Mucosa of descending colon (tissue), 3 donors: Measurements from ENCODE around the gene OR52R1. TPM values are rescaled to one million over a fixed set of nuclear protein-coding genes. Genes with fewer than 3 reads are reported as not detected.
A peak's percentile ranks its signal among the peaks of the same experiment; 100 is the strongest.
"Not testable (repeated sequence)": the region's sequence is repeated elsewhere in the genome, so short reads cannot be mapped to it uniquely, and the experiment has no call there.

ENCODE experiments used
- ATAC-seq: fragments of 200-7000 bp; cut with Tn5 transposase; one replicate; pipeline ENCODE4 v1.9.1; 2020; ENCODE audit warnings: mild to moderate bottlenecking, moderate library complexity
- DNase-seq, 3 donors: peaks; one replicate each; pipeline ENCODE4 v3.0.0-alpha.2; 2020
- H3K36me3 ChIP-seq: fragments of 200-600 bp; one replicate; pipeline ENCODE4 v1.8.0; 2021; ENCODE audit warnings: low read depth, mild to moderate bottlenecking
- H3K4me1 ChIP-seq: fragments of 200-600 bp; one replicate; pipeline ENCODE4 v1.8.0; 2021; ENCODE audit warnings: low read depth, mild to moderate bottlenecking
- H3K4me3 ChIP-seq: fragments of 200-600 bp; one replicate; pipeline ENCODE4 v1.8.0; 2021; ENCODE audit warnings: mild to moderate bottlenecking
- H3K9me3 ChIP-seq: fragments of 200-600 bp; one replicate; pipeline ENCODE4 v1.8.0; 2021; ENCODE audit warnings: mild to moderate bottlenecking
- intact Hi-C, 2 donors: fragments of 100-400 bp; cut with DNase I in 1 of 2; cut with micrococcal nuclease in 1 of 2; formaldehyde crosslinking; loops; one replicate each; pipeline versions ENCODE4 v1.11.0 to v1.11.1; 2022; cut with DNase I, micrococcal nuclease
- total RNA-seq, 3 donors: library from RNA; stranded (reverse); fragmentation: NEBNext Ultra II Directional in 2 of 3; extraction: Animal tissue kit (Norgen Biotek cat#: 25700) in 2 of 3; gene quantifications; one replicate each; pipeline versions ENCODE4 v1.2.1 to v1.2.4, GENCODE V29; 2021 to 2023
- TF ChIP-seq, protein P1 (sequence below): fragments of 200-600 bp; IDR thresholded peaks from one replicate; pipeline ENCODE4 v1.8.0; 2022; ENCODE audit warnings: antibody characterized with exemption, mild to moderate bottlenecking
- donor health status: DM: no; HTN: no; CAD: no; lungs with moderate emphysema.
- donor health status: DM: no; HTN: no; CAD: no.
- donor health status: DM: no; HTN: yes; CAD: no.

Gene OR52R1
- total RNA-seq, 3 donors from 2014 or later: not detected

DNA sequence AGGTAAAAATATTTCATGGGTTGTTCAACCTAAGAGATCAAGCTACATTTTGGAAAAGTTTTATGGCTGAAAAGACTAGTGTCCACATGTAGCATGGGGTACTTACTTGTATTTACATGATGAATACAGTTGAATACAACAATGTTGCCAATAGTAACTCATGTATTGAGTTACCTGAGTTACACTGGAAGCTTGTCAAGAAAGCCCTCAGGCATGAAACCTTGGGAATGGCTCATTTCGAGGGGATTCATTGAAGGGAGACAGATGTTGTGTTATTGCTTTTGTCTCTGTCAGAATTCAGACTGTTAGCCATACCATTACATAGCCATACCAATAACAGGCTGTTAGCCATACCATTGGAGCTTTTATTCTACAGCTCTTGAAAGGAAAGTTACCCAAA is 26.2 kb upstream of the OR52R1 start:
- DNase-seq: no peak
- TF ChIP-seq, protein P1, sequence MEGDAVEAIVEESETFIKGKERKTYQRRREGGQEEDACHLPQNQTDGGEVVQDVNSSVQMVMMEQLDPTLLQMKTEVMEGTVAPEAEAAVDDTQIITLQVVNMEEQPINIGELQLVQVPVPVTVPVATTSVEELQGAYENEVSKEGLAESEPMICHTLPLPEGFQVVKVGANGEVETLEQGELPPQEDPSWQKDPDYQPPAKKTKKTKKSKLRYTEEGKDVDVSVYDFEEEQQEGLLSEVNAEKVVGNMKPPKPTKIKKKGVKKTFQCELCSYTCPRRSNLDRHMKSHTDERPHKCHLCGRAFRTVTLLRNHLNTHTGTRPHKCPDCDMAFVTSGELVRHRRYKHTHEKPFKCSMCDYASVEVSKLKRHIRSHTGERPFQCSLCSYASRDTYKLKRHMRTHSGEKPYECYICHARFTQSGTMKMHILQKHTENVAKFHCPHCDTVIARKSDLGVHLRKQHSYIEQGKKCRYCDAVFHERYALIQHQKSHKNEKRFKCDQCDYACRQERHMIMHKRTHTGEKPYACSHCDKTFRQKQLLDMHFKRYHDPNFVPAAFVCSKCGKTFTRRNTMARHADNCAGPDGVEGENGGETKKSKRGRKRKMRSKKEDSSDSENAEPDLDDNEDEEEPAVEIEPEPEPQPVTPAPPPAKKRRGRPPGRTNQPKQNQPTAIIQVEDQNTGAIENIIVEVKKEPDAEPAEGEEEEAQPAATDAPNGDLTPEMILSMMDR: no peak
- no peak for ATAC-seq

DNA sequence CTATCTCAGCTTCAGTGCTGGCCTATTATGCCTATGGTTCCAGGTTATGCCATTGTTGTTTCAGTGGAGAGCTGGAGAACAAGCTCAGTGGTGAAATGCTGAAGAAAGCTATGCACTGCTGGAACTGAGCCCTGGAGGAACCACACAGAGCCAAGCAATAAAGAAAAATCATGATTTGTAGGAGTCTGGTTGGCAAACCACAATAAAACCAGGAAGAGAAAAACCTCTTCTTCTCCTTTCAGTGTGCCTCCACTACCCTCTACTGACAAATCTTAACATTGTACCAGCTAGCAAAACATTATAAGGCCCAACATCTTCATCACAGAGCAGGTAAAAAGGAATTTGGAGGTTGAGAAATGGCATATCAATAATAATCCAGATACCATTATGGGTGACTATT is 22.2 kb upstream of the OR52R1 start:
- Histone ChIP-seq H3K4me3 (no peak overlapping the region), H3K4me1 (no peaks in the 10 kb centered on the region), H3K36me3 (no peaks in the 10 kb centered on the region), H3K9me3 (no peaks in the 10 kb centered on the region)
- ATAC-seq (peak; percentile 49), DNase-seq (no peak)
- intact Hi-C loops: loop anchor here in 1 of 2 donors (5.0 kb wide), 1 partner anchor 189 kb away; the partner anchor contains the start of gene OR51D1
- TF ChIP-seq, protein P1: no peak

More for the DNA sequence above, 26.2 kb upstream of the OR52R1 start:
- Histone ChIP-seq H3K4me1 (no peaks in the 10 kb centered on the region), H3K36me3 (no peaks in the 10 kb centered on the region), H3K4me3 (no peak overlapping the region), H3K9me3 (no peaks in the 10 kb centered on the region)
- intact Hi-C loops: no loop called here

DNA sequence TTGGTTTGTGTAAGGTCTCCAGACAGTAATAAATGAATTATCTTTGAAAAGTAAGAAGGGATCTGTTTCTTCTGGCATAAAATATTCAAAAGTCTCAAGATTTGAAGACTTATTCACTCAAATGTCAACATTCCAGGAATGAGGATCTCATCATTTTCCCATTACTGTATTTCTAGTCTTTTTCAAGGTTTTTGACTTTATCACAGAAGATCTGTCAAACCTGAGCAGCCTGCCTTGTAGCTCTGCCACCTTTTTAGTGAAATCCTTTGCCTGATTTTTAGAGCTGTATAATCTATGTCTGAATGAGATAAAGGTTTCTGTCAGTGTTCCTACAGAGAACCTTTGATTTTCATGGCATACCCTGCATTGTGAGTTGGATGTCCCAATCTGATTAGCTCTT is 21.0 kb upstream of the OR52R1 start:
- no peak for ATAC-seq
- TF ChIP-seq, protein P1: no peak
- intact Hi-C loops: loop anchor here in 1 of 2 donors (5.0 kb wide), 1 partner anchor 188 kb away; the partner anchor contains the start of gene OR51D1

DNA sequence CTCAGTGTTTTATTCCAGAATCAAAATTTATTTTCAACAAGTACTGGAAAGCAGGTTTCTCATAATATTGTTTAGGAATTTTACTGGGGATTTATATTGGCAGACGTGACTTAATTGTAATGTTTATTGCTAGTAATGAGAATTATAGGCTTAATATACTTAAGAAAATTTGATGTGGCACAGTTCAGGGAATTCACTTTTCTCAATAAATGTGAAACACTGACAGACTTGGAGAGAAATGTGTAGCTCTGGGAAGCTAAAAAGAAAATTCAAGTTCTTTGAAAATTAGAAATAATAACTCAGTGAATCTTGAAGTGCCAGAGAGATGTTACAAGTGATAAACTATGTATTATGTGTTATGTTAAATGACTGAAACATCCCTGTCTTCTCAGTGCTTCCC is 16.8 kb upstream of the OR52R1 start, which contains the start of gene OR51F2:
TSS of gene OR51F2 (plus strand) at position 301 of the 400 bp plus-strand sequence. CDS start 101 bp downstream, outside the sequence.
- no peak for ATAC-seq
- H3K4me3 ChIP-seq: no peak within 1 kb of the TSS
- no peaks in the 10 kb centered on the region for H3K4me1 ChIP-seq
- no peaks in the 10 kb centered on the region for H3K9me3 ChIP-seq
- no peaks in the 10 kb centered on the region for H3K36me3 ChIP-seq
- TF ChIP-seq, protein P1: no peak
- no peak for DNase-seq
- intact Hi-C loops: no loop called here

More for the DNA sequence above, 21.0 kb upstream of the OR52R1 start:
- Histone ChIP-seq H3K36me3 (no peaks in the 10 kb centered on the region), H3K4me1 (no peaks in the 10 kb centered on the region), H3K4me3 (no peak overlapping the region), H3K9me3 (no peaks in the 10 kb centered on the region)
- DNase-seq: no peak

DNA sequence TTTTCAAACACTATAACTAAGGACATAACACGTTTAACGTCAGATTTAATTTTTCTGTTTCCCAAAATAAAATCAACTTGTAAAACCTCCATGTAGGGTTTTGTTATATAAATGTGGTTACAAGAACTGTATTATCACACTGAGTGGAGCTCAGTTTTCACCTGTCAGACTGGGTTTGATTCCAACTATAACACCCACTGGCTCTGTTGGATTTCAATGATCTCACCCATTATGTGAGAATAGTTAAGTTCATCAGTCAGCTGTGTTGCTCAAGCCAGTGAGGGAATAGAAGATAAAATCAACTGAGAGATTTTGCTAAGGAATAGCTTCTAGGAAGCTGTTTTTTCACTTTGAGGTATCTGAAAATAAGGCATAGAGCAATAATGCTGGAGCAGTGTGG is 5.1 kb upstream of the OR52R1 start:
- no peak for ATAC-seq
- TF ChIP-seq, protein P1: no peak
- intact Hi-C loops: no loop called here

DNA sequence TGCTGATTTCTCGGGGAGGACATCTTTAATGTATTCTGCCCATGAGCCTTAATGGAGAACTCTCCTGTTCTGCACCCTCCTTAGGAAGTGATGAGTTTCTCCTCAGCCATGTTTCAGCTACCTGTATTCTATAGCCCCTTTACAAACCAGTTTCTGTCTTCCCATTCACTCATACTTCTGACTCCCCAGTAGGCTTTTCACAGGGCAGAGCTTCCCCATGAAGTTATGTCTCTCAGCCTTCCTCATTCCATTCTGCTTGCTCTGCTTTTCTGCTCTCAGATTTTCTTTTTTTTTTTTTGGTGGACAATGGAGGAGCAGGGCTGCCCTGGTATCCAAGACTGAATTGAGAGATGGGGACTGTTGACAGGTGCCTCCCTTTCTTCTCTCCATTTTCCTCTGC is 4.3 kb upstream of the OR52R1 start:
- intact Hi-C loops: no loop called here
- DNase-seq: no peak
- no peak overlapping the region for H3K4me3 ChIP-seq
- no peaks in the 10 kb centered on the region for H3K9me3 ChIP-seq
- TF ChIP-seq, protein P1: no peak
- no peaks in the 10 kb centered on the region for H3K4me1 ChIP-seq
- no peaks in the 10 kb centered on the region for H3K36me3 ChIP-seq
- ATAC-seq: no peak

More for the DNA sequence above, 5.1 kb upstream of the OR52R1 start:
- H3K9me3 ChIP-seq: no peaks in the 10 kb centered on the region
- H3K4me3 ChIP-seq: no peak overlapping the region
- H3K36me3 ChIP-seq: no peaks in the 10 kb centered on the region
- no peak for DNase-seq
- H3K4me1 ChIP-seq: no peaks in the 10 kb centered on the region

DNA sequence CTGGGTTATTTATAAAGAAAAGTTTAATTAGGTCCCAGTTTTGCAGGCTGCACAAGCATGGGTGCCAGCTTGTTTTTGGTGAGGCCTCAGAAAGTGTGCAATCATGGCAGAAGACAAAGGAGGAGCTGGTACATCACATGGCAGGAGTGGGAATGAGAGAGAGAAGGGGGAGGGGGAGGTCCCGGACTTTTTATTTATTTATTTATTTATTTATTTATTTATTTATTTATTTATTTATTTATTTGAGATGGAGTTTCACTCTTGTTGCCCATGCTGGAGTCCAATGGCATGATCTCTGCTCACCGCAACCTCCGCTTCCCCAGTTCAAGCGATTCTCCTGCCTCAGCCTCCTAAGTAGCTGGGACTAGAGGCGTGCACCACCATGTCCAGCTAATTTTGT is 2.9 kb downstream of the OR52R1 start:
- H3K36me3 ChIP-seq, intact Hi-C loops, H3K9me3 ChIP-seq, ATAC-seq, DNase-seq, H3K4me1 ChIP-seq, H3K4me3 ChIP-seq: not testable (repeated sequence)
